Measurements from ENCODE around the gene FMOD. TPM values are rescaled to one million over a fixed set of nuclear protein-coding genes. Genes with fewer than 3 reads are reported as not detected.

The FMOD gene
- total RNA-seq, 1 experiment from 2014 or later: not detected

DNA sequence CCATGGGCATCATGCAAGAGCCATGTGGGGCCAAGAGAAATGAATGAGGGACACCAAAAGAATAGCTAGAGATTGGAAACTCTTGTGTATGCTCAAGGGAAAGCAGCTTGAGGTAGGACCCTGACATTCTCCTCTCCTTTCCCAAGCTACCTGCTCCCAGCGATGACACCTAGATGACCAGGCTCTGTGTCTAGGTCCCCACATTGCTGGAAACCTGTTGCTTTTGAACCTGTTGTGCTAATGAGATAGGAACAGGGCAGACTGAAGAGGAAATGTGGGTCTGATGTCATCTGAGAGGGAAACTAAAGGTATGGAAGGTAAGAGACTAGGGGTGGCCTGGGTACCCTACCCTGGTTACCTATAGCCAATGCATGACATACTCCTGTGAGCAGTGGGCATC lies 1.8 kb downstream of the FMOD start:
- H3F3A ChIP-seq (ENCODE audit: low read length, unreplicated experiment): no peaks in the 10 kb centered on the region
- no peaks in the 10 kb centered on the region for H3K36me3 ChIP-seq (ENCODE audit: low read depth, low read length)
- no TSS peak for BruUV-seq (replicated peaks)
- H3K9ac ChIP-seq (ENCODE audit: low read length): no peak overlapping the region
- H3K4me2 ChIP-seq (ENCODE audit: low read length): no peak overlapping the region
- ChIA-PET POLR2A (ENCODE audit: unreplicated experiment) (no interaction called here), CTCF (no interaction called here)
- H3K4me3 ChIP-seq (ENCODE audit: low read length): no peak overlapping the region
- no peaks in the 10 kb centered on the region for H4K20me1 ChIP-seq (ENCODE audit: low read length)
- H3K9me2 ChIP-seq (replicated peaks; ENCODE audit: low read length): no peaks in the 10 kb centered on the region
- no peak overlapping the region for H2AFZ ChIP-seq (ENCODE audit: low read length)
- TF ChIP-seq, protein P1, sequence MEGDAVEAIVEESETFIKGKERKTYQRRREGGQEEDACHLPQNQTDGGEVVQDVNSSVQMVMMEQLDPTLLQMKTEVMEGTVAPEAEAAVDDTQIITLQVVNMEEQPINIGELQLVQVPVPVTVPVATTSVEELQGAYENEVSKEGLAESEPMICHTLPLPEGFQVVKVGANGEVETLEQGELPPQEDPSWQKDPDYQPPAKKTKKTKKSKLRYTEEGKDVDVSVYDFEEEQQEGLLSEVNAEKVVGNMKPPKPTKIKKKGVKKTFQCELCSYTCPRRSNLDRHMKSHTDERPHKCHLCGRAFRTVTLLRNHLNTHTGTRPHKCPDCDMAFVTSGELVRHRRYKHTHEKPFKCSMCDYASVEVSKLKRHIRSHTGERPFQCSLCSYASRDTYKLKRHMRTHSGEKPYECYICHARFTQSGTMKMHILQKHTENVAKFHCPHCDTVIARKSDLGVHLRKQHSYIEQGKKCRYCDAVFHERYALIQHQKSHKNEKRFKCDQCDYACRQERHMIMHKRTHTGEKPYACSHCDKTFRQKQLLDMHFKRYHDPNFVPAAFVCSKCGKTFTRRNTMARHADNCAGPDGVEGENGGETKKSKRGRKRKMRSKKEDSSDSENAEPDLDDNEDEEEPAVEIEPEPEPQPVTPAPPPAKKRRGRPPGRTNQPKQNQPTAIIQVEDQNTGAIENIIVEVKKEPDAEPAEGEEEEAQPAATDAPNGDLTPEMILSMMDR (conservative IDR thresholded peaks at IDR 0.05; ENCODE audit: low read depth, low read length): no peak
- H3K27me3 ChIP-seq (ENCODE audit: low read length): peaks cover 90% of the 10 kb centered on the region
- H3K4me1 ChIP-seq (ENCODE audit: insufficient read depth, low read length): no peaks in the 10 kb centered on the region
- H3K79me2 ChIP-seq (ENCODE audit: low read length): no peaks in the 10 kb centered on the region
- no peak for DNase-seq
- no peak overlapping the region for H3K27ac ChIP-seq (ENCODE audit: low read length)
- no peaks in the 10 kb centered on the region for H3K9me3 ChIP-seq (ENCODE audit: low read length)
- ATAC-seq: no peak
- intact Hi-C loops (cut with micrococcal nuclease): no loop called here

DNA sequence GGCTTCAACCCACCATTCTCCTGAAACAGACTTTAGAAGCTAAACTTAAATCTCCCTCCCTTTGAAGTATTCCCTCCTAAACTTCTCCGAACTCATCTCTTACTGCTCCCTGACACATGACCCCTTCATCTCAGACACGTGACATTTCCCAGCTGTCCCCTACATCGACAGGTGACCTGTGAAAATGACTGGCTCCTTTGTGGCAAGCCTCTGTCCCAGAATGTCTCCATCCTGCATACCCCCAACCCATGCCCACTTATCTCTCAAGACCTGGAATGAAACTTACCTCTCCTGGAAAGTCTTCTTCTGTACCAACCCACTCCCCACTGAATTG lies 4.2 kb downstream of the FMOD start:
- Histone ChIP-seq H3K4me3 (ENCODE audit: low read length) (no peak overlapping the region), H2AFZ (ENCODE audit: low read length) (no peak overlapping the region), H3K27me3 (ENCODE audit: low read length) (peaks cover 76% of the 10 kb centered on the region), H3K36me3 (ENCODE audit: low read depth, low read length) (no peaks in the 10 kb centered on the region), H3K79me2 (ENCODE audit: low read length) (no peaks in the 10 kb centered on the region), H3K4me2 (ENCODE audit: low read length) (no peak overlapping the region), H3F3A (ENCODE audit: low read length, unreplicated experiment) (no peaks in the 10 kb centered on the region), H3K9ac (ENCODE audit: low read length) (no peak overlapping the region), H3K27ac (ENCODE audit: low read length) (no peak overlapping the region), H4K20me1 (ENCODE audit: low read length) (no peaks in the 10 kb centered on the region), H3K9me2 (replicated peaks; ENCODE audit: low read length) (no peaks in the 10 kb centered on the region), H3K4me1 (ENCODE audit: insufficient read depth, low read length) (no peaks in the 10 kb centered on the region), H3K9me3 (ENCODE audit: low read length) (no peaks in the 10 kb centered on the region)
- intact Hi-C loops (cut with micrococcal nuclease): no loop called here
- ATAC-seq: no peak
- no peak for TF ChIP-seq EZH2phosphoT487 (IDR thresholded peaks at IDR 0.05; ENCODE audit: borderline replicate concordance, low read length)
- TF ChIP-seq, protein P1 (conservative IDR thresholded peaks at IDR 0.05; ENCODE audit: low read depth, low read length): no peak
- no peak for TF ChIP-seq EZH2 (IDR thresholded peaks at IDR 0.05; ENCODE audit: low read length, unreplicated experiment)
- no TSS peak for BruUV-seq (replicated peaks)
- ChIA-PET POLR2A (ENCODE audit: unreplicated experiment) (no interaction called here), CTCF (interaction anchor here (0.5 to 0.6 kb wide), 2 partner anchors 82 to 94 kb away, joined by 3 to 4 read pairs; no protein-coding TSS in a partner anchor)
- DNase-seq: no peak

DNA sequence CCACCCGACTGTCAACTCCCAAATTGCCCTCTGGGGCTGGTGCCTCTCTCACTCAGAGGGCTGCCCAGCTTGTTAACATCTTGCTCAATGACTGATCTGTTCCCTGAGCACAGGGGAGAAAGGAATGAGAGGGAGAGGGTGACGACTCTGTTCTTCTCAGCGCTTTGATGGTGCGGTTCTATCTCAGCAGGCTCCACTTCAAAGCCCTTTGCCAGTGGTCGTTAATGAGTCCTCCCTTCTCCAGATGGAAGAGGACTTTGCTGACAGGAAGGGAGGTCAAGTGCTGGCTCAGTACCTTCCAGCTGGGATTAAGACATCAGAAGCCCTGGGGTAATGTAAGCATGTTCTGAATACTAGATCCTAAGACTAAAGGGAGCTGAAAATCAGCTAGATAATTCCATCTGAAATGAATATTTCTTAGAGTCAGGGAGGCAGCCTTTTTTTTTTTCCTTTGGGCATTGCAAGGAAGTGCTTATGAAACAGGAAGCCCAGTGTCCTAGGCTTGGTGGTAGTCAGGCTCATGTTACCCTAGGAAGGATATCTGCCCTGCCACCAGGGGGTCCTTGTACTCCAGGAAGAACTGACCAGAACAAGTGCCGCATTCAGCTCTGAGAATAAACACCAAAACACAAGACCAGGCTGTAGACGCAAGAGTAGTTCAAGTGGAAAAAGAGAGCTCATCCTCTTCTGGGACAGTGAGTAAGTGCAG lies 4.7 kb downstream of the FMOD start:
- intact Hi-C loops (cut with micrococcal nuclease): no loop called here
- H3K9ac ChIP-seq (ENCODE audit: low read length): no peak overlapping the region
- no peak overlapping the region for H3K27ac ChIP-seq (ENCODE audit: low read length)
- no peaks in the 10 kb centered on the region for H3F3A ChIP-seq (ENCODE audit: low read length, unreplicated experiment)
- no peak overlapping the region for H2AFZ ChIP-seq (ENCODE audit: low read length)
- DNase-seq (no peak), ATAC-seq (no peak)
- no TSS peak for BruUV-seq (replicated peaks)
- H3K9me3 ChIP-seq (ENCODE audit: low read length): no peaks in the 10 kb centered on the region
- no peaks in the 10 kb centered on the region for H3K36me3 ChIP-seq (ENCODE audit: low read depth, low read length)
- H3K9me2 ChIP-seq (replicated peaks; ENCODE audit: low read length): no peaks in the 10 kb centered on the region
- POLR2A ChIA-PET (ENCODE audit: unreplicated experiment): no interaction called here
- no peak overlapping the region for H3K4me3 ChIP-seq (ENCODE audit: low read length)
- CTCF ChIA-PET: interaction anchor here (0.5 to 0.6 kb wide), 2 partner anchors 82 to 95 kb away, joined by 3 to 4 read pairs; no protein-coding TSS in a partner anchor
- H3K27me3 ChIP-seq (ENCODE audit: low read length): peaks cover 71% of the 10 kb centered on the region
- H3K4me1 ChIP-seq (ENCODE audit: insufficient read depth, low read length): no peaks in the 10 kb centered on the region
- H4K20me1 ChIP-seq (ENCODE audit: low read length): no peaks in the 10 kb centered on the region
- TF ChIP-seq EZH2 (IDR thresholded peaks at IDR 0.05; ENCODE audit: low read length, unreplicated experiment): no peak
- no peak for TF ChIP-seq EZH2phosphoT487 (IDR thresholded peaks at IDR 0.05; ENCODE audit: borderline replicate concordance, low read length)
- TF ChIP-seq, protein P1 (conservative IDR thresholded peaks at IDR 0.05; ENCODE audit: low read depth, low read length): peak; percentile 21; the same call in 1 of the 2 replicates
- H3K4me2 ChIP-seq (ENCODE audit: low read length): no peak overlapping the region
- no peaks in the 10 kb centered on the region for H3K79me2 ChIP-seq (ENCODE audit: low read length)
